Natural killer cell treated with Interleukin-12 subunit alpha and Interleukin-12 subunit beta and Interleukin-15 and Interleukin-18, amount 100 ng/mL, for 72 hours (primary cell): ENCODE data around the gene AHNAK2. TPM values are rescaled to one million over a fixed set of nuclear protein-coding genes. Genes with fewer than 3 reads are reported as not detected.

ENCODE experiments used
- ATAC-seq, 2 donors: fragments of 150-1000 bp; cut with Tn5 transposase in 1 of 2; sonication (Bioruptor Pico), chemical (Tn5 transposase) in 1 of 2; 2 replicates each; pipeline ENCODE4 v1.10.0; 2021
- DNase-seq: peaks from one replicate; pipeline ENCODE4 v3.0.0; 2022; ENCODE audit warnings: low spot score
- H3K27ac Mint-ChIP-seq, 2 donors: 1 replicate in 1 of 2; 2 replicates in 1 of 2; pipeline ENCODE4 v1.8.0; 2022; ENCODE audit warnings: mixed read lengths in 2 of 2, mild to moderate bottlenecking in 1 of 2, moderate library complexity in 1 of 2
- H3K27me3 Mint-ChIP-seq, 2 donors: 1 replicate in 1 of 2; 2 replicates in 1 of 2; pipeline ENCODE4 v1.8.0; 2022; ENCODE audit warnings: mixed read lengths in 2 of 2
- H3K36me3 Mint-ChIP-seq: one replicate; pipeline ENCODE4 v1.8.0; 2022; ENCODE audit warnings: mixed read lengths
- H3K4me1 Mint-ChIP-seq, 2 donors: 1 replicate in 1 of 2; 2 replicates in 1 of 2; pipeline ENCODE4 v1.8.0; 2022; ENCODE audit warnings: low read depth in 2 of 2, mixed read lengths in 2 of 2, mild to moderate bottlenecking in 1 of 2
- H3K4me3 Mint-ChIP-seq: one replicate; pipeline ENCODE4 v1.8.0; 2022; ENCODE audit warnings: mixed read lengths
- H3K9me3 Mint-ChIP-seq: 2 replicates; pipeline ENCODE4 v1.8.0; 2022; ENCODE audit warnings: mixed read lengths
- total RNA-seq, 2 donors: library from RNA; stranded (reverse); gene quantifications; one replicate each; pipeline ENCODE4 v1.2.3, GENCODE V29; 2022

AHNAK2 gene
- total RNA-seq, 2 donors from 2014 or later: not detected

DNA sequence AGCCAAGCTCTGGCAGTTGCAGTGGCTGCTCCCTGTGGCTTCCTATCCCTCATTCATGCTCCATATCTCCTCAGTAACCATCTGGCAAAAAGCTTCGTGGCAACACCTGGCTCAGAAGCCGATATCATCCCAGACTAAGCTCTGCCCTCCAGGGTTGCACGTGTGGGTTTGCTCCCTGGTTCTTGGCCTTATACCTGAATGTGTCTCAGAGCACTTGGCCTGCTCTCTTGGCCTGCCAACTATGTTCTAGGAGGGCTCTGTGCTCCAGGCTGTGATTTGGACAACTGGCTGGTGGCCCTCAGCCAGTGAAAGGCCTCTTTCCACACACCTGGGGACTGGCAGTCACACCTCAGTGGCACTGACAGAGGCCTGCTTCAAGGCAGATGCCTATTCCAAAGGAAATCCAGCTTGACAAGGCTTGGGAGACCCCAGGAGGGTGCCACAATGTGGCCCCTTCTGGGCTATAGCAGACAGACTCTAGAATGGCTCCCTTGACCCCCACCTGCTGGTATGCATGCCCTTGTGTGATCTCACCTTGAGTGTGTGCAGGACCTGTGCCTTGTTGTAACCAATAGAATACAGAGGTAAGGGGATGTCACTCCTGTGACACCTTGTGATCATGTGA is 43.0 kb downstream of the AHNAK2 start:
- Mint-ChIP-seq H3K27ac (no peak overlapping the region), H3K4me1 (peaks cover 0 to 6% of the 10 kb centered on the region in 2 donors), H3K27me3 (peaks cover 8 to 13% of the 10 kb centered on the region in 2 donors), H3K4me3 (peak overlapping the region; percentile 85), H3K36me3 (no peaks in the 10 kb centered on the region), H3K9me3 (no peaks in the 10 kb centered on the region)
- no peak for ATAC-seq
- no peak for DNase-seq

DNA sequence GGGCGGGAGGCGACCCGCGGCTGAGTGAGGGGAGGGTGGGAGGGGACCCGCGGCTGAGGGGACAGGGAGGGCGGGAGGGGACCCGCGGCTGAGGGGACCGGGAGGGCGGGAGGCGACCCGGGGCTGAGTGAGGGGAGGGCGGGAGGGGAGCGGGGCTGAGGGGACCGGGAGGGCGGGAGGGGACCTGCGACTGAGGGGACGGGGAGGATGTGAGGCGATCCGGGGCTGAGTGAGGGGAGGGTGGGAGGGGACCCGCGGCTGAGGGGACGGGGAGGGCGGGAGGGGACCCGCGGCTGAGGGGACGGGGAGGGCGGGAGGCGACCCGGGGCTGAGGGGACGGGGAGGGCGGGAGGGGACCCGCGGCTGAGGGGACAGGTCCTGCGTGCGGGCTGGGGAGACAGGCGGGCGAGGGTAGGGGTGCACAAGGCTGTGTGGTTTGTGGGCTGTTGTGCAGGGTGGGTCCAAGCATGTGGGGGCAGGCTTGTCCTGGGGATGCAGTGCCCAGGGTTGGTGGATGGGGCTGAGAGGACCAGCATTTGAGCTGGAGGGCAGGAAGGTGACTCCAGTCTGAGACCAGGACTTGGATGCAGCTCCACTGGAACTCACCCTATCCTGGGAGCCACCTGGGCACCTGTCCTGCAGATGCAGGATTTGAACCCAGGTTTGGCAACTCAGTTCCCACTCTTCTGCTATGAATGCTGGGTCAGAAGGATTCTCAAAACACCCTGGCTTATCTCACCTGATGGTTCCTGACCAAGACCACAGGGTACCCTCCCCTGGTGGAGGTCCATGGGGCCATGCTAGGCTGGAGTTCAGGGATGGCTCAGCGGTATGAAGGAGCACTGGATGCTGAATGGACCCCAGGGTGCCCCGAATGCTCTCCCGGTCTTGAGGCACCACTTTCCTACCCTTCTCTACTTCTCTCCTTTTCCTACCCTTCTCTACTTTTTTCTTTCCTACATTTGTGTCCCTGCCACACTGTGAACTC is 44.1 kb downstream of the AHNAK2 start:
- DNase-seq (no peak), ATAC-seq (no peak)
- Mint-ChIP-seq H3K4me3 (peak overlapping the region; percentile 85), H3K27ac (no peak overlapping the region), H3K9me3 (no peaks in the 10 kb centered on the region), H3K27me3 (peaks cover 8 to 13% of the 10 kb centered on the region in 2 donors), H3K36me3 (no peaks in the 10 kb centered on the region), H3K4me1 (peaks cover 0 to 6% of the 10 kb centered on the region in 2 donors)

DNA sequence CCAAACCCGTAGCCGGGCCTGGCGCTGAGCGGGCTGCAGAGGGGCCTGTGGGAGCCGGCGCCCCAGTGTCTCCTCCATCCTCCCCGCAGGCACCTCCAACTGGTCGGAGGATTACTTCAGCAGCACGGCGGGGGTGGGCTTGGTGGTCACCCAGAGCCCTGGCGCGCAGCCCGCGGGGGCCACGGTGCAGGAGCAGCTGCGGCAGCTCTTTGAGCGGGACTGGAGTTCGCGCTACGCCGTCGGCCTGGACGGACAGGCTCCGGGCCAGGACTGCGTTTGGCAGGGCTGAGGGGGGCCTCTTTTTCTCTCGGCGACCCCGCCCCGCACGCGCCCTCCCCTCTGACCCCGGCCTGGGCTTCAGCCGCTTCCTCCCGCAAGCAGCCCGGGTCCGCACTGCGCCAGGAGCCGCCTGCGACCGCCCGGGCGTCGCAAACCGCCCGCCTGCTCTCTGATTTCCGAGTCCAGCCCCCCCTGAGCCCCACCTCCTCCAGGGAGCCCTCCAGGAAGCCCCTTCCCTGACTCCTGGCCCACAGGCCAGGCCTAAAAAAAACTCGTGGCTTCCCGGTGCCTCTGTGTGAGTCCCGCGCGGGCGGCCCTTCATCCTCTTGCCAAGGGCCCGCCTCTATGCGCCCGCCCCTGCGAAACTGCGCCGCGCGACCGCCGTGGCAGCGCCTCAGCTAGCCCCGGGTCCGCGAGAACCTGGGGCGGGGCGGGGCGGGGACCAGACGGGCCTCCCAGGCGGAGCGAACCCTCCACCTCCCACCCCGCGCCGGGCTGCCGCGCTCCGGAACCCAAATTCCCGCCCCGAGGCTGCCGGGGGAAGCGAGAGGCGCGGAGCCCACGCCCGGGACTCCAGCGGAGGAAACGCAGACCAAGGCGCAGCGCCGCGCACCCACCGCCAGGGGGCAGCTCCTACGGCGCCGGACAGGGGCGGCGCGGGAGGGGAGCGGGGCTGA is 45.2 kb downstream of the AHNAK2 start:
- H3K36me3 Mint-ChIP-seq: no peaks in the 10 kb centered on the region
- peak; percentile 89 for DNase-seq
- peak overlapping the region; percentile 20 for H3K4me3 Mint-ChIP-seq
- ATAC-seq: peak; percentile 87 to 90
- no peaks in the 10 kb centered on the region for H3K9me3 Mint-ChIP-seq
- H3K27me3 Mint-ChIP-seq: peaks cover 8 to 10% of the 10 kb centered on the region in 2 donors
- no peak overlapping the region for H3K27ac Mint-ChIP-seq
- peaks cover 0 to 6% of the 10 kb centered on the region in 2 donors for H3K4me1 Mint-ChIP-seq

DNA sequence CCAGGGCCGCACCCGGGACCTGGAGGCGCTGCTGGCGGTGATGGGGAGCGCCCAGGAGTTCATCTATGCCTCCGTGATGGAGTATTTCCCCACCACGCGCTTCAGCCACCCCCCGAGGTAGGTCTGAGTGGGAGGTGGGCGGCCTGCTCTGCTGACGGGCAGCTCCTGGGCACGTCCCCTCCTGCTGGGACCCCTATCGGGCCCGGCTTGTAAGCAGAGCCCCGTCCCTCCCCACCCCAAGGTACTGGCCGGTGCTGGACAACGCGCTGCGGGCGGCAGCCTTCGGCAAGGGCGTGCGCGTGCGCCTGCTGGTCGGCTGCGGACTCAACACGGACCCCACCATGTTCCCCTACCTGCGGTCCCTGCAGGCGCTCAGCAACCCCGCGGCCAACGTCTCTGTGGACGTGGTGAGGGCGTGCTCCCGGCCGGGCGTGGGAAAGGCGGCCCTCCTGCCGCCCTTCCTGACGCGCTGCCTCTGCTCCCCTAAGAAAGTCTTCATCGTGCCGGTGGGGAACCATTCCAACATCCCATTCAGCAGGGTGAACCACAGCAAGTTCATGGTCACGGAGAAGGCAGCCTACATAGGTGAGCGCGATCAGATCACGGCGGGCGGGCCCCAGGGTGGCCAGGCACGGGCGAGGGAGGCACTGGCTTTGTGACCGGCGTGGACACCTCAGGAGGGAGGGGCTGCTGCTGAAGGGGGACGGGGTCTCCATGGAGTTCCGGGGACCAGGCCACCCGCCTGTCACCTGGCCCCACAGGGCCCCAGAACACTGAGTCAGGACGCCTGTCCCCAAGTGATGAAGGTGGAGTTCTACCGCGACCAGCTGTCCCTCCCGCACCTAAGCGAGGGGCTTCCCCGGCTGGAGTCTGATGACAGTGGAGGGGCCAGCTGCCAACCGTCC is 46.2 kb downstream of the AHNAK2 start:
- no peak for ATAC-seq
- H3K4me3 Mint-ChIP-seq: peak overlapping the region; percentile 25
- no peaks in the 10 kb centered on the region for H3K36me3 Mint-ChIP-seq
- peaks cover 5 to 8% of the 10 kb centered on the region in 2 donors for H3K27me3 Mint-ChIP-seq
- H3K27ac Mint-ChIP-seq: no peak overlapping the region
- DNase-seq: no peak
- no peaks in the 10 kb centered on the region for H3K9me3 Mint-ChIP-seq
- H3K4me1 Mint-ChIP-seq: peaks cover 0 to 6% of the 10 kb centered on the region in 2 donors

DNA sequence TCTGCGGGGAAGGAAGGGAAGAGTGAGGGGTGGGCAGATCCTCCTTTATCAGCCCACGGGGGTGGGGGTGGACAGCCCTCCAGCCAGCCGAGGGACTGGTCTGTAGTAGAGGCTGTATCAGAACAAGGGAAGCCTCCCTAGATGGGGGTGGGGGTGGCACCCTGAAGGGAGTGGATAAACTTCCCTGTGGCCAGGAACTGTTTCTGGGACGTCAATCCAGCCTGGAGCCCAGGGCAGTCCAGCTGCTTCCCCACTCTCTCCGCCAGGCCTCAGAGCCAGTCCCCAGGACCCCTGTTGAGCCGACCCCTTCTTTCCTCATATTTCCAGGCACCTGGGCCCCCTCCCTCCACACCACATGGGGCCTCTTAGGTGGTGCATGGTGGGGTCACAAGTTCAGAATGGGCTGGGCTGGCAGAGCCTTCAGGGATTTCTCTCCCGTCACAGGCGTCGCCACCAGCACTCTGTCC is 46.8 kb downstream of the AHNAK2 start:
- peaks cover 3 to 8% of the 10 kb centered on the region in 2 donors for H3K27me3 Mint-ChIP-seq
- H3K27ac Mint-ChIP-seq: no peak overlapping the region
- no peaks in the 10 kb centered on the region for H3K36me3 Mint-ChIP-seq
- H3K4me3 Mint-ChIP-seq: no peak overlapping the region
- DNase-seq: no peak
- no peak for ATAC-seq
- no peaks in the 10 kb centered on the region for H3K9me3 Mint-ChIP-seq
- peaks cover 0 to 6% of the 10 kb centered on the region in 2 donors for H3K4me1 Mint-ChIP-seq

DNA sequence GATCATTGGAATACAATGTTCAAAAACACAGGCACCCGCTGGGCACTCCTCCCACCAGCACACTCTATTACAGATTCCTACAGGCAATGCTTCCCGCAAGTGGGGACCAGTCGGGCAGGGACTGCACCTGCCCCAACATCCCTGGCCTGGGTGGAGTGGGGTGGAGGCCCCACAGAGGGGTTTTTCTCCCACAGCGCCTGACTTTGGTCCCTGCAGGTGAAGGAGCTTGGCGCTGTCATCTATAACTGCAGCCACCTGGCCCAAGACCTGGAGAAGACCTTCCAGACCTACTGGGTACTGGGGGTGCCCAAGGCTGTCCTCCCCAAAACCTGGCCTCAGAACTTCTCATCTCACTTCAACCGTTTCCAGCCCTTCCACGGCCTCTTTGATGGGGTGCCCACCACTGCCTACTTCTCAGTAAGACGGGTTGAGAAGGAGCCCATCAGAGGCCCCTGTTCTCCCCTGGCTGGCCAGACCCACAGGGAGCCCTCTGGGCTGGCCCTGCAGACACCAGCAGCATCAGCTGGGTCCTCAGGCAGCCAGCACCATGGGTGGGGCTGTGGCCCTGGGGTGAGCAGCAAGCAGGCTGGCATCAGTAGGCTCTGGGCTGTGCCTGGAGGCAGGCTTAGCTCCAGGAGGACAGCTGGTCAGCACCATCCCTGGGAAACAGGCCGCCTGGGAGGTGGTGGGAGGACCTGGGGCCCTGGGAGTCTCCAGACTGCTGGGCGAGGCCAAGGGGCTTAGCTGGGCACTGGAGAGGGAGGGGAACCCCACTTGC is 47.5 kb downstream of the AHNAK2 start:
- Mint-ChIP-seq H3K4me3 (no peak overlapping the region), H3K36me3 (no peaks in the 10 kb centered on the region), H3K27me3 (peaks cover 3 to 8% of the 10 kb centered on the region in 2 donors), H3K27ac (no peak overlapping the region), H3K9me3 (no peaks in the 10 kb centered on the region), H3K4me1 (peaks cover 0 to 6% of the 10 kb centered on the region in 2 donors)
- no peak for DNase-seq
- ATAC-seq: no peak

DNA sequence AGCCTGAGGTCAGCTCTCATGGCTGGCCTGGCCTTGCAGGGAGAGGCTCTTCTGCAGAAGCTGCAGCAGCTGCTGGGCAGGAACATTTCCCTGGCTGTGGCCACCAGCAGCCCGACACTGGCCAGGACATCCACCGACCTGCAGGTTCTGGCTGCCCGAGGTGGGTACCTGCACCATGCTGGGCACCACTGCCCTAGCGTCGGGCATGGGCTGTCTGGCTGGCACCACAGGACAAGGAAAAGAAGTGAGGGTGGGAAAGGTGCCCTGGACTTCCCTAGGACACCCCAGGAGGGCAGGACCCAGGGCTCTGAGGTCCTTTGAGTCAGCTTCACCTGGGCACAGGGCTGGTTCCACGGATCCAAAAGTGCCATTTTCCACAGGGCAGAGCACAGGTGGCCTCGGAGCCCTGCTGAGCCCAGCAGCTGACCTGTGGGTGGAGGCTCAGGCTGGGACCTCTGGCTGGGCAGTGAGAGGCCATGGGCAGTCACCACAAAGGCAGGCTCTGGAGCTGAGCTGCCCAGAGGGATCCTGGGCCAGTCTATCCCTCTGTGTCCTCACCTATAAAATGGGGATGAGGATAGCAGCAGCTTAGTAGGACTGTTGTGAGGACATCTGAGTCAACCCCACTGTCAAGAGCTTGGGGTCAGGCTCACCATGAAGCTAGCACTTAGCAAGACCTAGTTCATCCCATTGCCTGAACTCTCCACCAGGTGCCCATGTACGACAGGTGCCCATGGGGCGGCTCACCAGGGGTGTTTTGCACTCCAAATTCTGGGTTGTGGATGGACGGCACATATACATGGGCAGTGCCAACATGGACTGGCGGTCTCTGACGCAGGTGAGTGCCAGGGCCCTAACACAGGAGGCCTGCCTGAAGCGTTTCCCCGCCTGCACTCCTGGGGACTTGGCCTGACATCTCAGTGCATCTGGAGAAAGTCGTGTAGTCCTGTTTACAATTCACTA is 48.6 kb downstream of the AHNAK2 start:
- Mint-ChIP-seq H3K9me3 (no peaks in the 10 kb centered on the region), H3K36me3 (no peaks in the 10 kb centered on the region), H3K27me3 (peaks cover 2 to 3% of the 10 kb centered on the region in 2 donors), H3K4me3 (no peak overlapping the region), H3K4me1 (peaks cover 0 to 3% of the 10 kb centered on the region in 2 donors), H3K27ac (no peak overlapping the region)
- DNase-seq: no peak
- no peak for ATAC-seq

DNA sequence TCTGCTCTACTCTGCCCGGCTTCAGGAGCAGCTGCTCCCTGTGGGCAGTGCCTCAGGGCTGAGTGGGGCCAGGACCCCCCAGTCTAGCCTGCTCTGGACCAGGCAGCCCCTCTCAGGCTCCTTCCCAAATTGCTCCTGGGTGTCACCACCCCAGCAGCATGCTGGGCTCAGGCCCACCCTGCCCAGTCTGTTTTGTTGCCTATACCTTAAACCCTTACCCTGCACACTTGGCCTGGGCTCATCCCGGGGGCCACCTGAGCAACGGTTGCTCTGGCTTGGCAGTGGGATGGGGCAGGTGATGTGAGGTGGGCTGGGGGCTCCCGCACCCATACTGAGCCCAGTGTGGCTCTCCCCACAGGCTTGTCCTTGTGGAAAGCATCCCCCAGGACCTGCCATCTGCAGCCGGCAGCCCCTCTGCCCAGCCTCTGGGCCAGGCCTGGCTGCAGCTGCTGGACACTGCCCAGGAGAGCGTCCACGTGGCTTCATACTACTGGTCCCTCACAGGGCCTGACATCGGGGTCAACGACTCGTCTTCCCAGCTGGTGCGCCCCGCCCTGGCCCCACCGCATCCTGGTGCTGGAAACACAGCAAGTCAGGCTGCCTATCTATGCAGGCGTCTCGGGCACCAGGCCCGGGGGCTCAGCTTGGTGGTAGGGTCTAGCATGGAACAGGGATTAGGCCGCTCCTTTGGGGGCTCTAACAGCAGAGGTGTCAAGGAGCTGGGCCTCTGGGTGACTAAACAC is 49.6 kb downstream of the AHNAK2 start:
- Mint-ChIP-seq H3K36me3 (no peaks in the 10 kb centered on the region), H3K4me3 (no peak overlapping the region), H3K27me3 (no peaks in the 10 kb centered on the region), H3K4me1 (no peaks in the 10 kb centered on the region), H3K9me3 (no peaks in the 10 kb centered on the region), H3K27ac (no peak overlapping the region)
- ATAC-seq (no peak), DNase-seq (no peak)

DNA sequence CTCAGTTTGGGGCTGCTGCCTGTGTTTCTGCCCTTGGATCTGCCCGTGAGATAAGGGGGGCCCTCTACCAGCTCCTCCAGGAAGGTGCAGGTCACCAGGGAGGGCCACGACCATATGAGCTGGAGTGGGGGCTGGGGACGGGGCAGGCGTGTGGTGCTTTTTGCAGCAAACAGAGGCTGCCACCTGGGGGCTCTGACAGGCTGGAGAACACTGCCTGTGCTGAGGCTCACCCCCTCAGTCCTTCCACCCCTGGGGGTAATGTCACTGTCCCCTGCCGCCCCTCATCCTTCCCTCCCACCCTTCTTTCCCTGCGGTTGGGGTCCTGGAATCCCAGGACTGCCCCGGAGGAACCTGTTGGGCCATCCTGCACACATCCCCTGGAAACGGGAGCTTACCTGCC is 50.3 kb downstream of the AHNAK2 start:
- no peak for DNase-seq
- Mint-ChIP-seq H3K27me3 (no peaks in the 10 kb centered on the region), H3K27ac (no peak overlapping the region), H3K36me3 (no peaks in the 10 kb centered on the region), H3K4me1 (no peaks in the 10 kb centered on the region), H3K9me3 (no peaks in the 10 kb centered on the region), H3K4me3 (no peak overlapping the region)
- no peak for ATAC-seq

DNA sequence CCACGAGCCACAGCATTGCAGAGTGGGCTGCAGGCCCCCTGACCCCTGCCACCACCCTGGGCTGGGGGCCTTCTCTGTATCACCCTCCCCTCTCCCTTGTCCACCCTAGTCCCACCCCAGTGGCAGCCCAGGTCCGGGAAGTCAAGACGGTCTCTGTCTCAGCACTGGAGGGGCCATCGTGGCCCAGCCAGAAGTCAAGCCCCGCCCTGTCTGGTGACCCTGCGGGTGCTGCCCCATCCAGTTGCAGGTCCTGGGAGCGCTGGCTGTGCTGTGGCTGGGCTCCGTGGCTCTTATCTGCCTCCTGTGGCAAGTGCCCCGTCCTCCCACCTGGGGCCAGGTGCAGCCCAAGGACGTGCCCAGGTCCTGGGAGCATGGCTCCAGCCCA is 50.8 kb downstream of the AHNAK2 start:
- Mint-ChIP-seq H3K4me3 (no peak overlapping the region), H3K4me1 (no peaks in the 10 kb centered on the region), H3K27ac (no peak overlapping the region), H3K36me3 (no peaks in the 10 kb centered on the region), H3K27me3 (no peaks in the 10 kb centered on the region), H3K9me3 (no peaks in the 10 kb centered on the region)
- ATAC-seq (no peak), DNase-seq (no peak)
